Measurements from ENCODE around the gene DNAH8.

GRCh38 chr6:38803129-38803528, 88.0 kb downstream of the DNAH8 start:
- TF ChIP-seq CTCF (IDR thresholded peaks at IDR 0.05) (no peak), NRF1 (IDR thresholded peaks at IDR 0.05; ENCODE audit: low read depth, low read length) (no peak), MAX (IDR thresholded peaks at IDR 0.05; ENCODE audit: low read depth) (no peak)
